Measurements from ENCODE around the gene CEP128.

Gene CEP128

DNA sequence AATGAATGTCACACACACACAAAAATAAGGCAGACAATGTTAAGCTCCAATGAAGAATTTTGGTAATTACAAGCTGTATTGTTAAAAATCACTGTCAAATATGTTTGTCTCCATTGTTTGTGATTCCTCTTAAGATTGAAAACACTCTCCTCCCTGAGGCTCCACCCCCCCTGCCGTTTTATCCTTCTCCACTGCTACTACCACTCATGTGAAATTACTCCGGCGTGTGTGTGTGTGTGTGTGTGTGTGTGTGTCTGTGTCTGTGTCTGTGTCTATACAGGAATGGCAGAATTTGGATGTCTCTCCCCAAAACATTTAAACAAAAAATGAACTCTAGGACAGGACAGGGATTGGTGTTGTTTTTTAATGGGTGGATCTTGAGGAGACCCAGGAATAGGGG is 365.1 kb downstream of the CEP128 start (continued):
- TF ChIP-seq, protein P1, sequence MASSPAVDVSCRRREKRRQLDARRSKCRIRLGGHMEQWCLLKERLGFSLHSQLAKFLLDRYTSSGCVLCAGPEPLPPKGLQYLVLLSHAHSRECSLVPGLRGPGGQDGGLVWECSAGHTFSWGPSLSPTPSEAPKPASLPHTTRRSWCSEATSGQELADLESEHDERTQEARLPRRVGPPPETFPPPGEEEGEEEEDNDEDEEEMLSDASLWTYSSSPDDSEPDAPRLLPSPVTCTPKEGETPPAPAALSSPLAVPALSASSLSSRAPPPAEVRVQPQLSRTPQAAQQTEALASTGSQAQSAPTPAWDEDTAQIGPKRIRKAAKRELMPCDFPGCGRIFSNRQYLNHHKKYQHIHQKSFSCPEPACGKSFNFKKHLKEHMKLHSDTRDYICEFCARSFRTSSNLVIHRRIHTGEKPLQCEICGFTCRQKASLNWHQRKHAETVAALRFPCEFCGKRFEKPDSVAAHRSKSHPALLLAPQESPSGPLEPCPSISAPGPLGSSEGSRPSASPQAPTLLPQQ (tag by site-specific recombination; IDR thresholded peaks at IDR 0.05): no peak
- TF ChIP-seq, protein P2, sequence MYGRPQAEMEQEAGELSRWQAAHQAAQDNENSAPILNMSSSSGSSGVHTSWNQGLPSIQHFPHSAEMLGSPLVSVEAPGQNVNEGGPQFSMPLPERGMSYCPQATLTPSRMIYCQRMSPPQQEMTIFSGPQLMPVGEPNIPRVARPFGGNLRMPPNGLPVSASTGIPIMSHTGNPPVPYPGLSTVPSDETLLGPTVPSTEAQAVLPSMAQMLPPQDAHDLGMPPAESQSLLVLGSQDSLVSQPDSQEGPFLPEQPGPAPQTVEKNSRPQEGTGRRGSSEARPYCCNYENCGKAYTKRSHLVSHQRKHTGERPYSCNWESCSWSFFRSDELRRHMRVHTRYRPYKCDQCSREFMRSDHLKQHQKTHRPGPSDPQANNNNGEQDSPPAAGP (tag by site-specific recombination; IDR thresholded peaks at IDR 0.05): no peak
- no peak for TF ChIP-seq ZNF433 (tag by site-specific recombination; IDR thresholded peaks at IDR 0.05; ENCODE audit: low read depth)
- no peak for TF ChIP-seq ZNF175 (tag by site-specific recombination; IDR thresholded peaks at IDR 0.05)
- no peak for TF ChIP-seq MEIS1 (CRISPR knock-in tag; IDR thresholded peaks at IDR 0.05; ENCODE audit: borderline replicate concordance)
- TF ChIP-seq, protein P3, sequence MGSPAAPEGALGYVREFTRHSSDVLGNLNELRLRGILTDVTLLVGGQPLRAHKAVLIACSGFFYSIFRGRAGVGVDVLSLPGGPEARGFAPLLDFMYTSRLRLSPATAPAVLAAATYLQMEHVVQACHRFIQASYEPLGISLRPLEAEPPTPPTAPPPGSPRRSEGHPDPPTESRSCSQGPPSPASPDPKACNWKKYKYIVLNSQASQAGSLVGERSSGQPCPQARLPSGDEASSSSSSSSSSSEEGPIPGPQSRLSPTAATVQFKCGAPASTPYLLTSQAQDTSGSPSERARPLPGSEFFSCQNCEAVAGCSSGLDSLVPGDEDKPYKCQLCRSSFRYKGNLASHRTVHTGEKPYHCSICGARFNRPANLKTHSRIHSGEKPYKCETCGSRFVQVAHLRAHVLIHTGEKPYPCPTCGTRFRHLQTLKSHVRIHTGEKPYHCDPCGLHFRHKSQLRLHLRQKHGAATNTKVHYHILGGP (tag by site-specific recombination; IDR thresholded peaks at IDR 0.05): no peak
- no peak for TF ChIP-seq ZNF610 (tag by site-specific recombination; IDR thresholded peaks at IDR 0.05; ENCODE audit: borderline replicate concordance)
- TF ChIP-seq, protein P4, sequence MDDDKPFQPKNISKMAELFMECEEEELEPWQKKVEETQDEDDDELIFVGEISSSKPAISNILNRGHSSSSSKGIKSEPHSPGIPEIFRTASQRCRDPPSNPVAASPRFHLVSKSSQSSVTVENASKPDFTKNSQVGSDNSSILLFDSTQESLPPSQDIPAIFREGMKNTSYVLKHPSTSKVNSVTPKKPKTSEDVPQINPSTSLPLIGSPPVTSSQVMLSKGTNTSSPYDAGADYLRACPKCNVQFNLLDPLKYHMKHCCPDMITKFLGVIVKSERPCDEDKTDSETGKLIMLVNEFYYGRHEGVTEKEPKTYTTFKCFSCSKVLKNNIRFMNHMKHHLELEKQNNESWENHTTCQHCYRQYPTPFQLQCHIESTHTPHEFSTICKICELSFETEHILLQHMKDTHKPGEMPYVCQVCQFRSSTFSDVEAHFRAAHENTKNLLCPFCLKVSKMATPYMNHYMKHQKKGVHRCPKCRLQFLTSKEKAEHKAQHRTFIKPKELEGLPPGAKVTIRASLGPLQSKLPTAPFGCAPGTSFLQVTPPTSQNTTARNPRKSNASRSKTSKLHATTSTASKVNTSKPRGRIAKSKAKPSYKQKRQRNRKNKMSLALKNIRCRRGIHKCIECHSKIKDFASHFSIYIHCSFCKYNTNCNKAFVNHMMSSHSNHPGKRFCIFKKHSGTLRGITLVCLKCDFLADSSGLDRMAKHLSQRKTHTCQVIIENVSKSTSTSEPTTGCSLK (tag by site-specific recombination; IDR thresholded peaks at IDR 0.05): no peak
- TF ChIP-seq KLF7 (tag by site-specific recombination; IDR thresholded peaks at IDR 0.05; ENCODE audit: borderline replicate concordance): no peak

DNA sequence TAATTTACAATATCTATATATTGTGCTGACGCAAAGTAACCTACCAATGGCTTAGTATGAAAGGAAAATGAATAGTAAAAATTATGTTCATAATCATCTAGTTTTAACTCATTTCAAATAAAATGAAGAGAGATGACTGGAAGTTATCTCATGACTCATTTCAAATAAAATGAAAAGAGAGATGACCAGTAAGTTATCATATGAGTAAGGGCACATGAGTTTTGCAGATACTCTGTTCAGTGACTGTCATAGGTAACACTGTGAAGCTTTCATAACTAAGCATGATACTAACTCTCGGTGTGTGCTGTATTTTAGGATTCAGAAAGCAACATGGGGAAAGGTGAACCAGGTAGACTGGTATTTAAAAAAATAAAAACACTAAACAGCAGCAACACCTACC is 365.8 kb downstream of the CEP128 start:
- CTCF ChIA-PET: no interaction called here
- POLR2A ChIA-PET: no interaction called here
- Histone ChIP-seq H3K4me1 (ENCODE audit: control insufficient read depth, insufficient read depth, low read length) (no peaks in the 10 kb centered on the region), H3K4me3 (ENCODE audit: low read depth, low read length) (no peak overlapping the region), H3K27ac (ENCODE audit: extremely low read depth, low read depth, low read length) (no peak overlapping the region), H3K9me3 (ENCODE audit: control insufficient read depth, insufficient read depth, low read depth, low read length) (no peaks in the 10 kb centered on the region), H3K36me3 (ENCODE audit: control insufficient read depth in 2 of 2, insufficient read depth in 1 of 2, low read length in 2 of 2) (no peaks in the 10 kb centered on the region)
- no peak for TF ChIP-seq ZNF112 (tag by site-specific recombination; IDR thresholded peaks at IDR 0.05)
- no peak for TF ChIP-seq ZNF785 (tag by site-specific recombination; IDR thresholded peaks at IDR 0.05)
- TF ChIP-seq, protein P5, sequence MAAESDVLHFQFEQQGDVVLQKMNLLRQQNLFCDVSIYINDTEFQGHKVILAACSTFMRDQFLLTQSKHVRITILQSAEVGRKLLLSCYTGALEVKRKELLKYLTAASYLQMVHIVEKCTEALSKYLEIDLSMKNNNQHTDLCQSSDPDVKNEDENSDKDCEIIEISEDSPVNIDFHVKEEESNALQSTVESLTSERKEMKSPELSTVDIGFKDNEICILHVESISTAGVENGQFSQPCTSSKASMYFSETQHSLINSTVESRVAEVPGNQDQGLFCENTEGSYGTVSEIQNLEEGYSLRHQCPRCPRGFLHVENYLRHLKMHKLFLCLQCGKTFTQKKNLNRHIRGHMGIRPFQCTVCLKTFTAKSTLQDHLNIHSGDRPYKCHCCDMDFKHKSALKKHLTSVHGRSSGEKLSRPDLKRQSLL (tag by site-specific recombination; IDR thresholded peaks at IDR 0.05): no peak
- no peak for TF ChIP-seq YY1 (tag by site-specific recombination; IDR thresholded peaks at IDR 0.05)
- TF ChIP-seq ZNF155 (tag by site-specific recombination; IDR thresholded peaks at IDR 0.05): no peak
- TF ChIP-seq ZNF140 (tag by site-specific recombination; IDR thresholded peaks at IDR 0.05): no peak
- TF ChIP-seq ZNF132 (tag by site-specific recombination; IDR thresholded peaks at IDR 0.05; ENCODE audit: borderline replicate concordance): no peak
- TF ChIP-seq KLF16 (tag by site-specific recombination; IDR thresholded peaks at IDR 0.05): no peak
- TF ChIP-seq, protein P1 (tag by site-specific recombination; IDR thresholded peaks at IDR 0.05): no peak
- TF ChIP-seq, protein P6, sequence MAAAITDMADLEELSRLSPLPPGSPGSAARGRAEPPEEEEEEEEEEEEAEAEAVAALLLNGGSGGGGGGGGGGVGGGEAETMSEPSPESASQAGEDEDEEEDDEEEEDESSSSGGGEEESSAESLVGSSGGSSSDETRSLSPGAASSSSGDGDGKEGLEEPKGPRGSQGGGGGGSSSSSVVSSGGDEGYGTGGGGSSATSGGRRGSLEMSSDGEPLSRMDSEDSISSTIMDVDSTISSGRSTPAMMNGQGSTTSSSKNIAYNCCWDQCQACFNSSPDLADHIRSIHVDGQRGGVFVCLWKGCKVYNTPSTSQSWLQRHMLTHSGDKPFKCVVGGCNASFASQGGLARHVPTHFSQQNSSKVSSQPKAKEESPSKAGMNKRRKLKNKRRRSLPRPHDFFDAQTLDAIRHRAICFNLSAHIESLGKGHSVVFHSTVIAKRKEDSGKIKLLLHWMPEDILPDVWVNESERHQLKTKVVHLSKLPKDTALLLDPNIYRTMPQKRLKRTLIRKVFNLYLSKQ (tag by site-specific recombination; IDR thresholded peaks at IDR 0.05; ENCODE audit: borderline replicate concordance): no peak
- no peak for TF ChIP-seq ZNF791 (tag by site-specific recombination; IDR thresholded peaks at IDR 0.05)
- TF ChIP-seq, protein P7, sequence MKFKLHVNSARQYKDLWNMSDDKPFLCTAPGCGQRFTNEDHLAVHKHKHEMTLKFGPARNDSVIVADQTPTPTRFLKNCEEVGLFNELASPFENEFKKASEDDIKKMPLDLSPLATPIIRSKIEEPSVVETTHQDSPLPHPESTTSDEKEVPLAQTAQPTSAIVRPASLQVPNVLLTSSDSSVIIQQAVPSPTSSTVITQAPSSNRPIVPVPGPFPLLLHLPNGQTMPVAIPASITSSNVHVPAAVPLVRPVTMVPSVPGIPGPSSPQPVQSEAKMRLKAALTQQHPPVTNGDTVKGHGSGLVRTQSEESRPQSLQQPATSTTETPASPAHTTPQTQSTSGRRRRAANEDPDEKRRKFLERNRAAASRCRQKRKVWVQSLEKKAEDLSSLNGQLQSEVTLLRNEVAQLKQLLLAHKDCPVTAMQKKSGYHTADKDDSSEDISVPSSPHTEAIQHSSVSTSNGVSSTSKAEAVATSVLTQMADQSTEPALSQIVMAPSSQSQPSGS (tag by site-specific recombination; IDR thresholded peaks at IDR 0.05; ENCODE audit: low read depth): no peak
- no peak for TF ChIP-seq ZFHX2 (tag by site-specific recombination; conservative IDR thresholded peaks at IDR 0.05)
- TF ChIP-seq ZNF629 (tag by site-specific recombination; IDR thresholded peaks at IDR 0.05): no peak

All from HEK293 (cell line).